Smooth muscle cell (in vitro differentiated cells): ENCODE measurements around the gene HDHD5. TPM values are rescaled to one million over a fixed set of nuclear protein-coding genes. Genes with fewer than 3 reads are reported as not detected.

Experiments
- DNase-seq: peaks from one replicate; lab custom pipeline; 2025; ENCODE audit not compliant: unreplicated experiment; lab: John Stamatoyannopoulos, UW
- H2AFZ ChIP-seq: fragments of 200-600 bp; sonication (generic); 2 replicates; pipeline ENCODE4 v1.6.0; 2016; ENCODE audit warnings: antibody characterized with exemption, low read depth, mild to moderate bottlenecking
- H3F3A ChIP-seq: fragments of 200-600 bp; sonication (generic); 2 replicates; pipeline ENCODE4 v1.6.0; 2017; ENCODE audit warnings: antibody characterized with exemption, low read depth
- H3K27ac ChIP-seq: fragments of 200-600 bp; sonication (generic); 2 replicates; pipeline ENCODE4 v1.5.1; 2016; ENCODE audit warnings: low read depth, mild to moderate bottlenecking
- H3K27me3 ChIP-seq: fragments of 200-600 bp; sonication (generic); 2 replicates; pipeline ENCODE4 v1.6.1; 2016; ENCODE audit warnings: low read depth, mild to moderate bottlenecking
- H3K36me3 ChIP-seq: fragments of 200-600 bp; sonication (generic); 2 replicates; pipeline ENCODE4 v1.5.1; 2016; ENCODE audit warnings: low read depth
- H3K4me1 ChIP-seq: fragments of 200-600 bp; sonication (generic); 2 replicates; pipeline ENCODE4 v1.5.1; 2016; ENCODE audit warnings: low read depth
- H3K4me2 ChIP-seq: fragments of 200-600 bp; sonication (generic); 2 replicates; pipeline ENCODE4 v1.6.0; 2016; ENCODE audit warnings: mild to moderate bottlenecking
- H3K4me3 ChIP-seq: fragments of 200-600 bp; sonication (generic); 2 replicates; pipeline ENCODE4 v1.5.1; 2016; ENCODE audit warnings: mild to moderate bottlenecking
- H3K79me2 ChIP-seq: fragments of 200-600 bp; sonication (generic); 2 replicates; pipeline ENCODE4 v1.6.0; 2016; ENCODE audit warnings: low read depth, mild to moderate bottlenecking
- H3K9ac ChIP-seq: fragments of 200-600 bp; sonication (generic); 2 replicates; pipeline ENCODE4 v1.6.0; 2016; ENCODE audit warnings: low read depth
- H3K9me3 ChIP-seq: fragments of 200-600 bp; sonication (generic); replicated peaks from 2 replicates; pipeline ENCODE4 v1.5.1; 2016; ENCODE audit warnings: low read depth
- H4K20me1 ChIP-seq: fragments of 200-600 bp; sonication (generic); 2 replicates; pipeline ENCODE4 v1.6.0; 2016; ENCODE audit warnings: low read depth
- WGBS: methylation state at CpG from one replicate; pipeline ENCODE4 v1.1.7; 2016; ENCODE audit warnings: low lambda C conversion rate; 5-methylcytosine and 5-hydroxymethylcytosine counted together
- polyA plus RNA-seq: library from polyadenylated mRNA; unstranded; fragments of >200 nt; fragmentation: Nextera tagmentation; extraction: Ambion mirVana; gene quantifications from 2 replicates; pipeline ENCODE4 v1.2.1, GENCODE V29; 2016
- total RNA-seq: library from RNA; depleted of rRNA; stranded (reverse); fragments of >200 nt; gene quantifications from 2 replicates; pipeline ENCODE4 v1.2.3, GENCODE V29; 2014
- TF ChIP-seq, protein P1 (sequence below): fragments of 200-600 bp; sonication (generic); IDR thresholded peaks from 2 replicates; pipeline ENCODE4 v1.5.1; 2017; ENCODE audit warnings: borderline replicate concordance, mild to moderate bottlenecking, antibody characterized with exemption; ENCODE audit not compliant: insufficient read depth, poor library complexity, severe bottlenecking

Gene HDHD5
- total and polyA plus RNA-seq, 2 experiments from 2014 or later = 25.5 to 52.1 TPM

DNA sequence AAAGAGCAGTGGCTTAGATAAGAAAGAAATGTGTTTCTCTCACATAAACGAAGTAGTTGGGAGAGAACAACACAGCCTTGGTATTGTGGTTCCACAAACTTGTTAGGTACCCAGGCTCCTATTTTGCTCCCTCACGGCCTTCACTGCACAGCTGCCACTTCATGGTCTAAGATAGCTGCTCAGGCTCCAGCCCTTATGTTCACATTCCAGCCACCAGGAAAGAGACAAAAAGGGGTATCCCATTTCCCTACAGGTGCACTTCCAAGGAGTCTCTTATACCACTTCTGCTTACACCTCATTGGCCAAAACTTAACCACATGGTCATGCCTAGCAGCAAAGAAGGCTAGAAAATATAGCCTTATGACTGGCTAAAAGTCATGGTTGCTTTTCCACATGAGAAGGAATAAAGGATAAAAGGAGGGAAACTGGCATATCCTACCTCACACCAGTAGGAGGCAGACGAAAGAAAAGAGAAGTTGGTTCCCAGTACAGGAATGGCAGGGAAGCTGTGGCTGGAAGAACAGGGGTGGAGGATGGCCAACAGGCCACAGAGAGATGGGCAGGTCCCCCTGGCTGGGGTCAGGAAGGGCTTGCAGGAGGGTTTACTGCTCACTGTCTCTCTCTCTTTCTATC is 5.4 kb upstream of the HDHD5 start:
- Histone ChIP-seq H3K36me3 (no peaks in the 10 kb centered on the region), H4K20me1 (no peaks in the 10 kb centered on the region), H3K27me3 (no peaks in the 10 kb centered on the region), H3K9me3 (no peaks in the 10 kb centered on the region), H3F3A (no peaks in the 10 kb centered on the region), H2AFZ (no peak overlapping the region), H3K4me1 (peaks cover 6% of the 10 kb centered on the region), H3K4me3 (no peak overlapping the region), H3K9ac (no peak overlapping the region), H3K27ac (no peak overlapping the region), H3K79me2 (no peaks in the 10 kb centered on the region), H3K4me2 (no peak overlapping the region)
- DNase-seq = no peak
- TF ChIP-seq, protein P1, sequence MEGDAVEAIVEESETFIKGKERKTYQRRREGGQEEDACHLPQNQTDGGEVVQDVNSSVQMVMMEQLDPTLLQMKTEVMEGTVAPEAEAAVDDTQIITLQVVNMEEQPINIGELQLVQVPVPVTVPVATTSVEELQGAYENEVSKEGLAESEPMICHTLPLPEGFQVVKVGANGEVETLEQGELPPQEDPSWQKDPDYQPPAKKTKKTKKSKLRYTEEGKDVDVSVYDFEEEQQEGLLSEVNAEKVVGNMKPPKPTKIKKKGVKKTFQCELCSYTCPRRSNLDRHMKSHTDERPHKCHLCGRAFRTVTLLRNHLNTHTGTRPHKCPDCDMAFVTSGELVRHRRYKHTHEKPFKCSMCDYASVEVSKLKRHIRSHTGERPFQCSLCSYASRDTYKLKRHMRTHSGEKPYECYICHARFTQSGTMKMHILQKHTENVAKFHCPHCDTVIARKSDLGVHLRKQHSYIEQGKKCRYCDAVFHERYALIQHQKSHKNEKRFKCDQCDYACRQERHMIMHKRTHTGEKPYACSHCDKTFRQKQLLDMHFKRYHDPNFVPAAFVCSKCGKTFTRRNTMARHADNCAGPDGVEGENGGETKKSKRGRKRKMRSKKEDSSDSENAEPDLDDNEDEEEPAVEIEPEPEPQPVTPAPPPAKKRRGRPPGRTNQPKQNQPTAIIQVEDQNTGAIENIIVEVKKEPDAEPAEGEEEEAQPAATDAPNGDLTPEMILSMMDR = peak; percentile 24
- WGBS = 74% methylated on average over 3 of the region's 3 CpGs

- TF ChIP-seq, protein P1 = no peak
- no peak for DNase-seq
- WGBS = 79% methylated on average over 8 of the region's 8 CpGs
- peaks cover 8% of the 10 kb centered on the region for H3K4me1 ChIP-seq
- H3K36me3 ChIP-seq = no peaks in the 10 kb centered on the region
- H3K27ac ChIP-seq = no peak overlapping the region
- peaks cover 5% of the 10 kb centered on the region for H3F3A ChIP-seq
- H3K27me3 ChIP-seq = no peaks in the 10 kb centered on the region
- H3K9ac ChIP-seq = no peak overlapping the region
- H3K4me3 ChIP-seq = no peak overlapping the region
- H3K79me2 ChIP-seq = peaks cover 3% of the 10 kb centered on the region
- H3K9me3 ChIP-seq = no peaks in the 10 kb centered on the region
- no peak overlapping the region for H2AFZ ChIP-seq
- H3K4me2 ChIP-seq = no peak overlapping the region
- no peaks in the 10 kb centered on the region for H4K20me1 ChIP-seq
Observed at GRCh38 chr22:17162731-17163130, 3.7 kb upstream of the HDHD5 start.

DNA sequence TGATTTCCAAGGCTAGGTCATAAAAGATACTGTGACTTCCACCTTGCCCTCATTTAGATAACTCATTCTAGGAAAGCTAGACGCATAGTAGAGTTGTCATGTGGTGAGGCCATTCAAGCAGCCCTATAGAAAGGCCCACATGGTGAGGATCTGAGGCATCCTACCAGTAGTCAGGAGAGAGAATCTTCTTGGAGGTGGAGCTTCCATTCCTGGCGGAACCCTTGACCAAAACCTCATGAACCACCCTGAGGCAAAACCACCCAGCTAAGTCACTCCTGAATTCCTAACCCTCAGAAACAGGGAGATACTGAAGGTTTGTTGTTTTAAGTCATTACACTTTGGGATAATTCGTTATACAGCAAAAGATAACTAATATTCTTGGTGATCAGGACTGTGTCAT is 2.9 kb upstream of the HDHD5 start:
- Histone ChIP-seq H3K9me3 (no peaks in the 10 kb centered on the region), H3K79me2 (peaks cover 10% of the 10 kb centered on the region), H3K4me1 (peaks cover 8% of the 10 kb centered on the region), H4K20me1 (peaks cover 5% of the 10 kb centered on the region), H3K9ac (no peak overlapping the region), H3K36me3 (no peaks in the 10 kb centered on the region), H2AFZ (no peak overlapping the region), H3K27me3 (no peaks in the 10 kb centered on the region), H3K27ac (no peak overlapping the region), H3F3A (peaks cover 5% of the 10 kb centered on the region), H3K4me2 (no peak overlapping the region), H3K4me3 (no peak overlapping the region)
- TF ChIP-seq, protein P1 = no peak
- WGBS = 81% methylated on average over 3 of the region's 3 CpGs
- no peak for DNase-seq

GRCh38 chr22:17159504-17159951 is 451 bp upstream of the HDHD5 start:
- Histone ChIP-seq H3K9me3 (no peaks in the 10 kb centered on the region), H3K9ac (peak overlapping the region; percentile 73), H3K79me2 (peaks cover 33% of the 10 kb centered on the region), H3K4me1 (peaks cover 12% of the 10 kb centered on the region), H3F3A (peaks cover 5% of the 10 kb centered on the region), H3K27ac (no peak overlapping the region), H4K20me1 (peaks cover 25% of the 10 kb centered on the region), H3K4me2 (peak overlapping the region; percentile 95), H3K27me3 (no peaks in the 10 kb centered on the region), H2AFZ (peak overlapping the region; percentile 100), H3K4me3 (peak overlapping the region; percentile 80), H3K36me3 (no peaks in the 10 kb centered on the region)
- TF ChIP-seq, protein P1 = no peak
- no peak for DNase-seq
- WGBS = 28% methylated on average over 35 of the region's 35 CpGs
